ENCODE measurements around the gene APOM. TPM values are rescaled to one million over a fixed set of nuclear protein-coding genes. Genes with fewer than 3 reads are reported as not detected.
A peak's percentile ranks its signal among the peaks of the same experiment; 100 is the strongest.

The APOM gene
- total RNA-seq, 1 experiment from 2014 or later: 2.6 TPM

DNA sequence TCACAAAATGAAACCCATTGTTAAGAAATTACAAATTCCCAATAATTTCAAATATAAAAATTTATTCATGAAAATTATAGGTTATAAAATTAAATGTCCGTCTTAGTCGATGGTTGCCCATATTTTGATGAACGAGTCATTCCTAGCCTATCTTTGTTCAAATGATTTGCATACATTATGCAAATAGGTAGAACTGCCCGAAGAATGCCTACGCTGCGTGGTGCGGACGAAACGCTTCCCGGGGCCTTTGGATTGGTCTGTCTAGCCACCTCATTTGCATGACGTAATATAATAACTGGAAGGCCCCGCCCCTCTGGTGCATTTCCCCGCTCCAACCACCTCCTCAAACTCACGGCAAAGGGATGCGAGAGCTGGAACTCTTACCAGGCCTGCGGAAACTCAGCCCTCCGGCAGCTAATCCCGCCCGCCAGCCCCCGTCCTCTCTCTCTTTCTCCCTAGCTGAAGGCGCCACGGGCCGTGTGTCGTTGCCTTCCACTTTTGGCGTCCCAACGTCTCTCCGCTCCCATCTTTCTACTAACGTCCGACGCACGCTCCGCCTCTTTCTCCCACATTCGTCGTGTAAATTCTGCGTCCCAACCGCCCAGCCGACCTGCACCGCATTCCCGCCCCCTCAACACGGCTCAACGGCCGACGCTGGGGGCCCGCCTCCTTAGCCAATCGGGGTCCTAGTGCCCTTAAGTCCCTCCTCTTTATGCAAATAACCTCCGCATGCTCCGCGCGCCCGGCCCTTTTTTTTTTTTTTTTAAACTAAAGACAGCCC, 35.7 kb upstream of the APOM start:
- no peaks in the 10 kb centered on the region for H3K9me3 Mint-ChIP-seq (ENCODE audit: low read depth, unreplicated experiment)
- CTCF ChIA-PET: interaction anchor here (0.7 to 2.9 kb wide), 4 partner anchors 18 to 569 kb away, joined by 3 to 6 read pairs (median 4); partner anchors contain the start of gene APOM
- intact Hi-C loops (cut with micrococcal nuclease; ENCODE audit: unreplicated experiment): no loop called here

DNA sequence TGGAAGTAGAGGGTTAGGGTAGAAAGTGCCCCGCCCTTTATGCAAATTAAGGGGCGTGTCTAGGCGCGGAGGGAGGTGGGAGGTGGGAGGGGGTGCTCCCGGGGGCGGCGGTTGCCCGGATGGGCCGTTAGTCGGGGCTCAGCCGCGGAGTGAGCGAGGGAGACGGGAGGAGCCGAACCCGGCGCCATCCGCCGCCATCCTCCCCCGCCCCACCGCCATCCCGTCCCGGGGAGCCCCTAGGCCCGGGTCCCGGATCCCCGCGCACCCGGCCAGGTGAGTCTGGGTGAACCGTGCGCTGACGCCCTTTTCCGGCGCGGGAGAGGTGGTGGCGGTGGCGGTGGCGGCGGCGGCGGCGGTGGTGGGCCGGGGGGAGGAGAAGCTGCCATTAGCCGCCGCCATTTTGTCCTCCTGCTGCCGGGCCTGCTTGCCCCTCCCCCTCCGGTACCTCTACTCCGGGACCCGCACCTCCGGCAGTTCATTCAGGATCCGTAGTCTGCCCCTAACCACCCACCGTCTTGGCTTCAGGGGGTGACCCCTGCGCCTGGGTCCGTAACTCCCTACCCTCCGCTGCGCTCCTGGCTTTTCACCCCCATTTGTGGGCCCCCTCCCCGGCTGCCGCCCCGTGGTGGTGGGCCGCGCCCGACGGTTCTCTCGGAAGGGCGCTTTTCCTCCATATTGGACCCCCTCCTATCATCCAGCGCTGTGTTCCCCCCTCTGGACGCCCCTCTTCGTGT, 34.9 kb upstream of the APOM start, which contains the start of gene PRRC2A:
PRRC2A (plus strand) TSS at position 130 of the 734 bp plus-strand sequence. CDS start 2,075 bp downstream, outside the sequence.
- peak; percentile 89 for DNase-seq
- CTCF ChIA-PET: interaction anchor here (0.6 to 2.9 kb wide), 5 partner anchors 17 to 115 kb away, joined by 3 to 15 read pairs (median 5); partner anchors contain the start of genes APOM and BAG6
- Mint-ChIP-seq H3K27ac (ENCODE audit: unreplicated experiment) (peak within 1 kb of the TSS; percentile 87), H3K36me3 (ENCODE audit: insufficient read depth, unreplicated experiment) (peaks cover 61% of the 10 kb centered on the region), H3K9me3 (ENCODE audit: low read depth, unreplicated experiment) (no peaks in the 10 kb centered on the region), H3K4me1 (ENCODE audit: low read depth, unreplicated experiment) (peaks cover 13% of the 10 kb centered on the region), H3K27me3 (ENCODE audit: unreplicated experiment) (peaks cover 14% of the 10 kb centered on the region), H3K4me3 (ENCODE audit: low read depth, unreplicated experiment) (peak within 1 kb of the TSS; percentile 84)
- intact Hi-C loops (cut with micrococcal nuclease; ENCODE audit: unreplicated experiment): no loop called here
- no TSS peak for BruUV-seq (replicated peaks)
- TF ChIP-seq, protein P1, sequence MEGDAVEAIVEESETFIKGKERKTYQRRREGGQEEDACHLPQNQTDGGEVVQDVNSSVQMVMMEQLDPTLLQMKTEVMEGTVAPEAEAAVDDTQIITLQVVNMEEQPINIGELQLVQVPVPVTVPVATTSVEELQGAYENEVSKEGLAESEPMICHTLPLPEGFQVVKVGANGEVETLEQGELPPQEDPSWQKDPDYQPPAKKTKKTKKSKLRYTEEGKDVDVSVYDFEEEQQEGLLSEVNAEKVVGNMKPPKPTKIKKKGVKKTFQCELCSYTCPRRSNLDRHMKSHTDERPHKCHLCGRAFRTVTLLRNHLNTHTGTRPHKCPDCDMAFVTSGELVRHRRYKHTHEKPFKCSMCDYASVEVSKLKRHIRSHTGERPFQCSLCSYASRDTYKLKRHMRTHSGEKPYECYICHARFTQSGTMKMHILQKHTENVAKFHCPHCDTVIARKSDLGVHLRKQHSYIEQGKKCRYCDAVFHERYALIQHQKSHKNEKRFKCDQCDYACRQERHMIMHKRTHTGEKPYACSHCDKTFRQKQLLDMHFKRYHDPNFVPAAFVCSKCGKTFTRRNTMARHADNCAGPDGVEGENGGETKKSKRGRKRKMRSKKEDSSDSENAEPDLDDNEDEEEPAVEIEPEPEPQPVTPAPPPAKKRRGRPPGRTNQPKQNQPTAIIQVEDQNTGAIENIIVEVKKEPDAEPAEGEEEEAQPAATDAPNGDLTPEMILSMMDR (IDR thresholded peaks at IDR 0.05; ENCODE audit: unreplicated experiment): no peak

More for the DNA sequence above, 35.7 kb upstream of the APOM start:
- TF ChIP-seq, protein P1 (IDR thresholded peaks at IDR 0.05; ENCODE audit: unreplicated experiment): no peak
- peaks cover 21% of the 10 kb centered on the region for H3K27me3 Mint-ChIP-seq (ENCODE audit: unreplicated experiment)
- H3K27ac Mint-ChIP-seq (ENCODE audit: unreplicated experiment): peak overlapping the region; percentile 87
- TSS peak; percentile 99 for BruUV-seq (replicated peaks)
- peaks cover 53% of the 10 kb centered on the region for H3K36me3 Mint-ChIP-seq (ENCODE audit: insufficient read depth, unreplicated experiment)
- H3K4me3 Mint-ChIP-seq (ENCODE audit: low read depth, unreplicated experiment): peak overlapping the region; percentile 84
- H3K4me1 Mint-ChIP-seq (ENCODE audit: low read depth, unreplicated experiment): peaks cover 13% of the 10 kb centered on the region
- peak; percentile 100 for DNase-seq

DNA sequence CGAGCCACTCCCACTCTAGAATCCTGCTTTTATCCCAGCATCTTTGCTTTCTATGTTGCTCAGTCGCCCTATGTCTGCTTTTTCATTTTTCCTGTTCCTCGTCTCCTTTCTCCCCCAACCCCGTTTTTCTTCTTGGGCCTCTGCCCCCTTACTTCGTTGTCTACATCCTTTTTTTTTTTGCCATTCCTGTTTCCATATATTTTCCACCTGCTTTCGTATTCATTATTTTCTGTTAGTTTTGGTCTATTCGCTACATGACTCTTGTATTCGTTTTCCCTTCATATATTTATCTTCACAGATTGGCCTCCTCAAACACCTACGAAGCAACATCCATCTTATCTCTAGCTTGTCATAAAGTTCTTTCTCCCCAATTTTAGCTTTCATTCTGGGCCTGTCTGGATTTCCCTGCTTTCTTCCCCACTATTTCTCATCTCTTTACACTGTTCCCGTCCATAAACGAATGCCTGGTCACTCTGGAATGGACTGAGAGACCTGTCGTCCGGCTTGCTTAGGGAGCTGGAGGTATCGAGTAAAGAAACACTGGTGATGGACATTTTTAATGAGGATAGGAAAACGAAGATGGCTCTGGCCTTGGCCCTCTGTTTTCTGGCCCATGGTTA, 34.3 kb upstream of the APOM start:
- H3K27me3 Mint-ChIP-seq (ENCODE audit: unreplicated experiment): peaks cover 7% of the 10 kb centered on the region
- peaks cover 13% of the 10 kb centered on the region for H3K4me1 Mint-ChIP-seq (ENCODE audit: low read depth, unreplicated experiment)
- BruUV-seq (replicated peaks): TSS peak; percentile 68
- CTCF ChIA-PET: interaction anchor here (0.6 to 2.9 kb wide), 5 partner anchors 12 to 118 kb away, joined by 3 to 15 read pairs (median 4); partner anchors contain the start of gene BAG6
- intact Hi-C loops (cut with micrococcal nuclease; ENCODE audit: unreplicated experiment): no loop called here
- no peak for DNase-seq
- H3K27ac Mint-ChIP-seq (ENCODE audit: unreplicated experiment): peak overlapping the region; percentile 87
- H3K9me3 Mint-ChIP-seq (ENCODE audit: low read depth, unreplicated experiment): no peaks in the 10 kb centered on the region
- peak overlapping the region; percentile 84 for H3K4me3 Mint-ChIP-seq (ENCODE audit: low read depth, unreplicated experiment)
- peaks cover 67% of the 10 kb centered on the region for H3K36me3 Mint-ChIP-seq (ENCODE audit: insufficient read depth, unreplicated experiment)
- TF ChIP-seq, protein P1 (IDR thresholded peaks at IDR 0.05; ENCODE audit: unreplicated experiment): no peak

DNA sequence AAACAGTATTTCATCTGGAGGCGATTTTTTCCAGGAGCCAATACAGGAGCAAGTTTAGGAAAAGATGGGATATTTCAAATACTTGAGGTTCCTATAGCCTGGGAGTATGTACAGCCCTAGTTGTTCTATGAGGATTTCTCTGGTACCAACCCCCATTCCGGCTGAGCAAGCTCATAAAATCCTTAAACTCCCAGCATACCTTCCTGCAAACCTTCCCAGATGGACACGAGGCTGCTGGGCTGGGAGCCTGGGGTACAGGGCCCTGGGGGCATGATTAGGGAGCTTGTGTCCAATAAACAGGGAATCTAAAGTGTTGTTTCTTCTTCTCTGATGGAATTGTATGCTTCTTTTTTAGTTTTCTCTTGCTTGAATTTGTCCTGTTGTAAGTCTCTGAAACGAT, 33.7 kb upstream of the APOM start:
- intact Hi-C loops (cut with micrococcal nuclease; ENCODE audit: unreplicated experiment): no loop called here
- CTCF ChIA-PET: interaction anchor here (0.8 to 2.9 kb wide), 5 partner anchors 12 to 117 kb away, joined by 3 to 15 read pairs (median 3); partner anchors contain the start of gene BAG6
- peak overlapping the region; percentile 84 for H3K4me3 Mint-ChIP-seq (ENCODE audit: low read depth, unreplicated experiment)
- H3K36me3 Mint-ChIP-seq (ENCODE audit: insufficient read depth, unreplicated experiment): peaks cover 73% of the 10 kb centered on the region
- no peaks in the 10 kb centered on the region for H3K9me3 Mint-ChIP-seq (ENCODE audit: low read depth, unreplicated experiment)
- peaks cover 1% of the 10 kb centered on the region for H3K27me3 Mint-ChIP-seq (ENCODE audit: unreplicated experiment)
- TF ChIP-seq, protein P1 (IDR thresholded peaks at IDR 0.05; ENCODE audit: unreplicated experiment): no peak
- no TSS peak for BruUV-seq (replicated peaks)
- no peak for DNase-seq
- H3K4me1 Mint-ChIP-seq (ENCODE audit: low read depth, unreplicated experiment): peaks cover 13% of the 10 kb centered on the region
- peak overlapping the region; percentile 87 for H3K27ac Mint-ChIP-seq (ENCODE audit: unreplicated experiment)

Measured in Calu3 (cell line).